ENCODE results near the gene CNKSR3.

CNKSR3 gene

DNA sequence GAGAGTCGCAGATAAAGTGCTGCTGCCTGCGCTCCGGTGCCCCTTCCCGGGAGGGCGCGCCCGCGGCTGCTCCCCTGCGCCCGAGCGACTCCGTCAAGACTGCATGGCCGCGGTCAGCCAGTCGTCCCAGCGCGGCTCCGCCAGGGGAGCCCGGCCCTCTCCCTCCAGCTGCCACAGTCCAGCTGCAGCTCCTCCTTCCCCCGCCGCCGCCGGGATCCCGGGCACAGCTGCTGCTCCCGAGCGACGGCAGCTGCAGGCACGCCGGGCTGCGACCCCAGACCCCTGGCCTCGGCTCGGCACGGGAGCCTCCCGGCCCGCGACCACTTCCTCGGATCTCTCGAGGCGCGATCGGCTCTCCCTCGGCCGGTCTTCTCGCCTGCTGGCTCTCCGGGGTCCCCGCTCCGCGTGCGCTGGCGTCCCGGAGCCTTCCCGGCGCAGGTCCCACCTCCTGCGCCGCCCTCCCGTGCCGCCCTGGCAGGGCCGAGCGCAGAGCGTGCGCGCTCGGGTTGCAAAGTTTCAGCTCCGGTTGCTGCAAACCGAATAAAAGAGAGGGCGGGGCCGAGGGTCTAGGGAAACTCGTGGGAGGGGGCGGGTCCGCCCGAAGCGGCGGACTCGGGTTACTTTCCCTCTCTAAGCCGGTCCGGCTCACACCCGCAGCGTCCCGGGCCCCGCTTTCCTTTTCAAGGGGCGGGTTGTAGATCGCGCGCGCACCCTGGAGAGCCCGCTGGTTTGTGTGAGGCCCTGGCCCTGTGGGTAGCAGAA lies at the start of gene CNKSR3:
Gene CNKSR3 (minus strand): TSS at position 542 of the 762 bp plus-strand sequence. CDS start 571 bp downstream, outside the sequence.
- Histone ChIP-seq H3K4me1 (ENCODE audit: control insufficient read depth in 2 of 2, insufficient read depth in 2 of 2, low read length in 2 of 2) (peaks cover 11 to 30% of the 10 kb centered on the region in 2 donors), H3K27ac (ENCODE audit: low read depth in 2 of 2, low read length in 2 of 2) (peak within 1 kb of the TSS; percentile 92), H3K36me3 (ENCODE audit: control insufficient read depth in 2 of 2, insufficient read depth in 2 of 2, low read length in 2 of 2) (no peaks in the 10 kb centered on the region), H3K27me3 (ENCODE audit: control insufficient read depth in 2 of 2, insufficient read depth in 2 of 2, low read length in 2 of 2) (no peaks in the 10 kb centered on the region), H3K4me3 (ENCODE audit: low read length in 2 of 2) (peak within 1 kb of the TSS; percentile 77 to 83), H3K9me3 (ENCODE audit: control insufficient read depth in 2 of 2, low read length in 2 of 2) (no peaks in the 10 kb centered on the region), H3K9ac (ENCODE audit: low read depth in 1 of 2, low read length in 2 of 2) (peak within 1 kb of the TSS; percentile 88 to 93)

DNA sequence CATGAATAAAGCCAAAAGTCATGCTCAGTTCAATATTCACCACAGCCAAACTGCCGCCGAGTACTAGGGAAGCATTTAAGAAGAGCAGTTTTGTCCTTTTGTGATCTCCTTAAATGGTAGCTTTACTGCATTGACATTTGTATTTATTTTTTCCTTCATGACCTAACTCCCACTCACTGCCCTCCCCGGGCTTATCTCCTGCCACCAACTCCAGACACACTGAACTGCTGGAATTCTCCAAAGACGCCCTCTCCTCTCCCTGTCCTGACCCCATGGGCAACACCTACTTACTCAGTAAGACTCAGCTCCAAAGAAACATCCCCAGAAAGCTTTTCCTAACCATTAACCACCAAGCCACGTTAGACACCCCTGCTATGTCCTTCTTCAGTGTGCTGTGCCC lies 48.5 kb upstream of the CNKSR3 start:
- H3K4me3 ChIP-seq (ENCODE audit: low read length in 2 of 2): no peak overlapping the region

DNA sequence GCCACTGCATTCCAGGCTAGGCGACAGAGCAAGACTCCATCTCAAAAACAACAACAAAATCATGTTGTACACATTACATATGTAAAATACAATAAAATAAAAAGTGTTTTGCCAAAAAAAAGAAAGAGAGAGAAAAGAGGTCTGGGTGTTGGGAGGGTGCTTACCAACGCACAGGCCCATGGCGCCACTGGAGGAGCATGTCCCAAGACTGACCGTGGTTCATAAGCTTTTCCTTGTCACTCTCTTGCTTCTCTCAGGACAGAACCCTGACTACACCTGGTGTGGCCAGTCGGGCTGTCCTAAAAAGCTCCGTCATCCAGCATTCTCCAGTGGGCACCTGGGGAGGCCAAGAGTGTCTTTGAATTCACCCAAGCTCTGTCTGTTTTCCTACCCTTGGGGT lies 48.0 kb upstream of the CNKSR3 start:
- Histone ChIP-seq H3K27me3 (ENCODE audit: control insufficient read depth in 2 of 2, insufficient read depth in 2 of 2, low read length in 2 of 2) (no peaks in the 10 kb centered on the region), H3K4me1 (ENCODE audit: control insufficient read depth in 2 of 2, insufficient read depth in 2 of 2, low read length in 2 of 2) (peaks cover 7 to 13% of the 10 kb centered on the region in 2 donors), H3K9ac (ENCODE audit: low read depth in 1 of 2, low read length in 2 of 2) (no peak overlapping the region), H3K27ac (ENCODE audit: low read depth in 2 of 2, low read length in 2 of 2) (no peak overlapping the region), H3K36me3 (ENCODE audit: control insufficient read depth in 2 of 2, insufficient read depth in 2 of 2, low read length in 2 of 2) (no peaks in the 10 kb centered on the region), H3K9me3 (ENCODE audit: control insufficient read depth in 2 of 2, low read length in 2 of 2) (no peaks in the 10 kb centered on the region), H3K4me3 (ENCODE audit: low read length in 2 of 2) (no peak overlapping the region)

More for the DNA sequence above, 48.5 kb upstream of the CNKSR3 start:
- Histone ChIP-seq H3K27me3 (ENCODE audit: control insufficient read depth in 2 of 2, insufficient read depth in 2 of 2, low read length in 2 of 2) (no peaks in the 10 kb centered on the region), H3K9ac (ENCODE audit: low read depth in 1 of 2, low read length in 2 of 2) (no peak overlapping the region), H3K9me3 (ENCODE audit: control insufficient read depth in 2 of 2, low read length in 2 of 2) (no peaks in the 10 kb centered on the region), H3K4me1 (ENCODE audit: control insufficient read depth in 2 of 2, insufficient read depth in 2 of 2, low read length in 2 of 2) (peaks cover 7 to 13% of the 10 kb centered on the region in 2 donors), H3K36me3 (ENCODE audit: control insufficient read depth in 2 of 2, insufficient read depth in 2 of 2, low read length in 2 of 2) (no peaks in the 10 kb centered on the region), H3K27ac (ENCODE audit: low read depth in 2 of 2, low read length in 2 of 2) (no peak overlapping the region)

DNA sequence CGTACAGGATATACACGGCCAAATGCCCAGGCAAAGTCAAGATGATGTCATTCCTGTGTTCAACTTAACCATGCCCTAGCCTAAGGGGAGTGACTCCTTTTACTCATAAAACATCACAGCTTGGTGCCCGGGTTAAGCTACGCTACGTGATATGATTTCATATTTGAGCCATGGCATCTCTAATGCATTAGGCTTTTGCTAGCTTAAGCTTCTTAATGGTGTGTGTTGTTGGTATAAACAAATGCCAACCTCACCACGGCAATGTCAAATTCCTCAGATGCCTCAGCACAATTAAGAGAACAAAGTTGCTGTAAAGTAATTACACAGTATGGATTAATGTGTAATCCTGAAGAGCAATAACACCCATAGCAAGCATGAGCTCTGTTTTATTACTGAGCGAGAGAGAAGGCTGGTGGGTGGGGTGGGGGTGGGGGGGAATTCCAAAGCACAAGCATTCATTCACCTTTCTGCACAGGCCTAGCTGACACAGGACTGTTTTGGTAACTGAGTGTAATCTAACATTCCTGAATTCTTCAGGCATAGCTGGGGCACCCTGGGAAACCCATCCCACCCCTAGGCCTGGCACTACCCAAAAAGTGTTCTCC lies 44.7 kb upstream of the CNKSR3 start:
- no peaks in the 10 kb centered on the region for H3K36me3 ChIP-seq (ENCODE audit: control insufficient read depth in 2 of 2, insufficient read depth in 2 of 2, low read length in 2 of 2)
- H3K9ac ChIP-seq (ENCODE audit: low read depth in 1 of 2, low read length in 2 of 2): no peak overlapping the region
- no peaks in the 10 kb centered on the region for H3K27me3 ChIP-seq (ENCODE audit: control insufficient read depth in 2 of 2, insufficient read depth in 2 of 2, low read length in 2 of 2)
- H3K4me1 ChIP-seq (ENCODE audit: control insufficient read depth in 2 of 2, insufficient read depth in 2 of 2, low read length in 2 of 2): peaks cover 7 to 13% of the 10 kb centered on the region in 2 donors
- H3K4me3 ChIP-seq (ENCODE audit: low read length in 2 of 2): no peak overlapping the region
- peak overlapping the region; percentile 68 to 72 for H3K27ac ChIP-seq (ENCODE audit: low read depth in 2 of 2, low read length in 2 of 2)
- no peaks in the 10 kb centered on the region for H3K9me3 ChIP-seq (ENCODE audit: control insufficient read depth in 2 of 2, low read length in 2 of 2)

DNA sequence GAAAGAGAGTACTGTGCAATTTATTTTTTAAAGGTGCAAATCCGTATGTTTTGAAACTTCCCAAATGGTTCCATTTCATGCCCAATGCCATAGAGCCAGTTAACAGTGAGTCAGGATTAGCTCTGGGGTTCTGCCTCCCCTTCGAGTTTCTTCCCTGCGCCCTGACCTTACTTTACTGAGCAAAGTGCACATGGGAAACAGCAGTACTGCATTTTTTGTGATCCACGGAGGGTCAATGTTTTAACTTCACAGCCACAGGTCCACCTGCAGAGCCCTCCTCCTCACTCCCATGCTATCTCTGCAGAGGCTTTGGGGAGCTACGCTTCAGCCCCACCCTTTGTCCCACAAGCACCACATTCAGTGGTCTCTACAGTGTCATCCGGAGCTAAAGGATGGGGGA lies 44.0 kb upstream of the CNKSR3 start:
- Histone ChIP-seq H3K27ac (ENCODE audit: low read depth in 2 of 2, low read length in 2 of 2) (peak overlapping the region; percentile 68 to 72), H3K4me1 (ENCODE audit: control insufficient read depth in 2 of 2, insufficient read depth in 2 of 2, low read length in 2 of 2) (peaks cover 7 to 13% of the 10 kb centered on the region in 2 donors), H3K36me3 (ENCODE audit: control insufficient read depth in 2 of 2, insufficient read depth in 2 of 2, low read length in 2 of 2) (no peaks in the 10 kb centered on the region), H3K9ac (ENCODE audit: low read depth in 1 of 2, low read length in 2 of 2) (peak overlapping the region in 1 of 2 donors; percentile 8), H3K27me3 (ENCODE audit: control insufficient read depth in 2 of 2, insufficient read depth in 2 of 2, low read length in 2 of 2) (no peaks in the 10 kb centered on the region), H3K4me3 (ENCODE audit: low read length in 2 of 2) (peak overlapping the region; percentile 15 to 20), H3K9me3 (ENCODE audit: control insufficient read depth in 2 of 2, low read length in 2 of 2) (no peaks in the 10 kb centered on the region)

DNA sequence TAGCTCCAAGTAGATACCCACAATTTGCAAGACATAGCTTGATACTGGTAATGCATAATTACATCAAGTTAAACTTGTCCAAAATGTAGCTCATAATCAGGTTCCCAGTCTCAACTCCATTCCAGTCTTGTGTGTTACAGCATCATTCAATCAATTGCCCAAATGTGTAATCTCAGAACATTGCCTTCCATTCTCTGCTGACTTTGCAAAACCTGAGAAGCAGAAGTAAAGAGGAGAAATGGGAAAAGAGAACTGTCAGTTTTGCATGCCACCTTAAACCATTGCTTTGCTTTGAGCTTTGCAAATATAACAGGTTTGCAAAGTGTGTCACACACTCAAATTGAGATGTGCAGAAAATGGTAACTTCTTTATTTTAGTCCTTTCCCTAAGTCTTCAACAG lies 40.3 kb upstream of the CNKSR3 start:
- H3K36me3 ChIP-seq (ENCODE audit: control insufficient read depth in 2 of 2, insufficient read depth in 2 of 2, low read length in 2 of 2): no peaks in the 10 kb centered on the region
- H3K4me1 ChIP-seq (ENCODE audit: control insufficient read depth in 2 of 2, insufficient read depth in 2 of 2, low read length in 2 of 2): peaks cover 7 to 16% of the 10 kb centered on the region in 2 donors
- no peaks in the 10 kb centered on the region for H3K27me3 ChIP-seq (ENCODE audit: control insufficient read depth in 2 of 2, insufficient read depth in 2 of 2, low read length in 2 of 2)
- H3K27ac ChIP-seq (ENCODE audit: low read depth in 2 of 2, low read length in 2 of 2): no peak overlapping the region
- no peaks in the 10 kb centered on the region for H3K9me3 ChIP-seq (ENCODE audit: control insufficient read depth in 2 of 2, low read length in 2 of 2)
- no peak overlapping the region for H3K4me3 ChIP-seq (ENCODE audit: low read length in 2 of 2)
- H3K9ac ChIP-seq (ENCODE audit: low read depth in 1 of 2, low read length in 2 of 2): no peak overlapping the region

DNA sequence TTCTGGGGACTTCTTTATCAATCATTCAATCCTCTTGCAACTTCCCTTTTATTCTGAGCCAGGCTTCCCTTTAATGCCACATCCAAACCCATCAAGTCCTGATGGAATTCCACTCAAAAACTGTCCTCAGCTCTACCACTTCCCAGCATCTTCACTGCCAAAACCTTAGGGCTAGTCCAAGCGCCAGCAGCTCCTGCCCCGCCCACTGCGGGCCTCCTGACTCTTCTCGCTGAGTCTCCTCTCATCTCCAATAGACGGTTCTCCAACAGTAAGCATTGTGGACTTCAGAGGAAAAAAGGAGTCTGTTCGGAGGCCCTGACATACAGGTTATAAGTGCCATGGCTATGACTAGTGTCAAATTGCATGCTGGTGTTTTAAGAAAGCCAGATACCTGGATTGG lies 38.7 kb upstream of the CNKSR3 start:
- Histone ChIP-seq H3K4me1 (ENCODE audit: control insufficient read depth in 2 of 2, insufficient read depth in 2 of 2, low read length in 2 of 2) (peaks cover 0 to 3% of the 10 kb centered on the region in 2 donors), H3K9ac (ENCODE audit: low read depth in 1 of 2, low read length in 2 of 2) (no peak overlapping the region), H3K36me3 (ENCODE audit: control insufficient read depth in 2 of 2, insufficient read depth in 2 of 2, low read length in 2 of 2) (no peaks in the 10 kb centered on the region), H3K27me3 (ENCODE audit: control insufficient read depth in 2 of 2, insufficient read depth in 2 of 2, low read length in 2 of 2) (no peaks in the 10 kb centered on the region), H3K9me3 (ENCODE audit: control insufficient read depth in 2 of 2, low read length in 2 of 2) (no peaks in the 10 kb centered on the region), H3K27ac (ENCODE audit: low read depth in 2 of 2, low read length in 2 of 2) (no peak overlapping the region), H3K4me3 (ENCODE audit: low read length in 2 of 2) (no peak overlapping the region)

DNA sequence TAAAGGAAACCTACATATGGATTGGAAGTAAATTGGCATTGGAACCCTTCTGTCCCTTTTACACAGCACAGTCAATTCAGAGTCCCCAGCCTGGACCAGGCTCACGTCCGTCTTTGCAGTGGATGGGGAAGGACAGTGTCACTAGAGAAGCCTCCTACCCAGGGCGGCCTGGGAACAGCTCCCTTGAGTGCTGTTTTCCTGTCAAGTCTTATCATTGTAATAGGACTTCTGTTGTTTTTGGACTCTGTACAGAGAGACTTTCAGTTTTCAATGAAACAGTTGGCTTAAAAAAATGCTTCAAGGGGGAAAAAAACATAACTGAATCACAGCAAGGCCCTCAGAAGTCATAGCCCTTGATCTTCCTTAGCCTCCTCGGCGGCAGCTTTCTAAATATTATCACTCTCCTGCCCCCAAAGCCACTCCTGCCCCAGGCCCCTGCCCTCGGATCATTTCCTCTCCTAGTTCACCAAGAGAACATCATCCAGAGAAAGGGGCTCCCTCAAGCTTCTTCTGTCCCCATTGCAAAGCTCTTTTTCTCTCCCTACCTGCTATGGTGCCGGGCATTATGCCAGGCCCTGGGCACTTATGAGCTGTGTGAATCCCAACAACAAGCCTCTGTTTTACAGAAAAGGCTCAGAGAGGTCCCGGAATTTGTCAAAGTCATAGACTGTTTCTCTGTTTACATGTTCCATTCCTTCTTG lies 37.8 kb upstream of the CNKSR3 start:
- Histone ChIP-seq H3K36me3 (ENCODE audit: control insufficient read depth in 2 of 2, insufficient read depth in 2 of 2, low read length in 2 of 2) (no peaks in the 10 kb centered on the region), H3K27me3 (ENCODE audit: control insufficient read depth in 2 of 2, insufficient read depth in 2 of 2, low read length in 2 of 2) (no peaks in the 10 kb centered on the region), H3K9me3 (ENCODE audit: control insufficient read depth in 2 of 2, low read length in 2 of 2) (no peaks in the 10 kb centered on the region), H3K4me3 (ENCODE audit: low read length in 2 of 2) (no peak overlapping the region), H3K9ac (ENCODE audit: low read depth in 1 of 2, low read length in 2 of 2) (no peak overlapping the region), H3K27ac (ENCODE audit: low read depth in 2 of 2, low read length in 2 of 2) (no peak overlapping the region), H3K4me1 (ENCODE audit: control insufficient read depth in 2 of 2, insufficient read depth in 2 of 2, low read length in 2 of 2) (peaks cover 0 to 3% of the 10 kb centered on the region in 2 donors)

DNA sequence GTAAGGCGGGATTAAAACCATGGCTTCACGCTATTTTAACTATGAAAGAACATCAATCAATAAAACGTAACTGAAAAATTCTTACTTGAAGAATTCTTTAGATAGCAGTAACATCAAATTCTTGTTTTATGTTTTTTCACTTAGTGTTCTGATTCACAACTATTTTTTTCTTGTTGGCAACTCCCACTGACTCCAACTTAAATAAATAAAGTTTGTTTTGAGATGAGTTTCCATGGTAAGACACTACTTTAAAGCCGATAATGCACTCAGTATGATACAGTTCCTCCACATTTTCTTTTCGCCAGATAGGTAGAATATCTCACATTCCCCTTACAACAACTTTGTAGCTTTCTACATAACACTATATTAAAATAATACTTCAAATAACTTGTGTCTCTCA lies 33.1 kb upstream of the CNKSR3 start:
- no peaks in the 10 kb centered on the region for H3K27me3 ChIP-seq (ENCODE audit: control insufficient read depth in 2 of 2, insufficient read depth in 2 of 2, low read length in 2 of 2)
- H3K9ac ChIP-seq (ENCODE audit: low read depth in 1 of 2, low read length in 2 of 2): no peak overlapping the region
- H3K4me1 ChIP-seq (ENCODE audit: control insufficient read depth in 2 of 2, insufficient read depth in 2 of 2, low read length in 2 of 2): peaks cover 0 to 3% of the 10 kb centered on the region in 2 donors
- no peaks in the 10 kb centered on the region for H3K36me3 ChIP-seq (ENCODE audit: control insufficient read depth in 2 of 2, insufficient read depth in 2 of 2, low read length in 2 of 2)
- no peak overlapping the region for H3K4me3 ChIP-seq (ENCODE audit: low read length in 2 of 2)
- no peak overlapping the region for H3K27ac ChIP-seq (ENCODE audit: low read depth in 2 of 2, low read length in 2 of 2)
- no peaks in the 10 kb centered on the region for H3K9me3 ChIP-seq (ENCODE audit: control insufficient read depth in 2 of 2, low read length in 2 of 2)

DNA sequence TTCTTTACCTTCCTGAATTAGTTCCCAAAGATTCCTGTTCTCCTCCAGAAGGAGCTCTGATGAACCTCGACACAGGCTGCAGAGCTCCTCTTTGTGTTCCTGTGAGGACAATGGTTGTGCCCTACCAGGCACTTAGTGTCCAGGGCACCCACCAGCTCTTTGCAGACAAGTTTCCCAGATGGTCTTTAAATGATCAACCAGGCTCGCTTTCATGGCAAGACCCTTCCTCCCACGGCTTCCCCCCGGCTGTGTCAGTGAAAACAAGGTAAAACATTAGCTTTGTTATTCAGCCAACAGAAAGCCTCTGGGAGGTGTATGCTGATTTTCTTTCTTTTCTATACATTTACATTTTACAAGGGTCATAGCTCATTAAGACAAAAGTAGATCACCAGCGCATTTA lies 32.3 kb upstream of the CNKSR3 start:
- H3K9ac ChIP-seq (ENCODE audit: low read depth in 1 of 2, low read length in 2 of 2): no peak overlapping the region
- H3K27me3 ChIP-seq (ENCODE audit: control insufficient read depth in 2 of 2, insufficient read depth in 2 of 2, low read length in 2 of 2): no peaks in the 10 kb centered on the region
- no peak overlapping the region for H3K4me3 ChIP-seq (ENCODE audit: low read length in 2 of 2)
- no peak overlapping the region for H3K27ac ChIP-seq (ENCODE audit: low read depth in 2 of 2, low read length in 2 of 2)
- no peaks in the 10 kb centered on the region for H3K9me3 ChIP-seq (ENCODE audit: control insufficient read depth in 2 of 2, low read length in 2 of 2)
- no peaks in the 10 kb centered on the region for H3K4me1 ChIP-seq (ENCODE audit: control insufficient read depth in 2 of 2, insufficient read depth in 2 of 2, low read length in 2 of 2)
- H3K36me3 ChIP-seq (ENCODE audit: control insufficient read depth in 2 of 2, insufficient read depth in 2 of 2, low read length in 2 of 2): no peaks in the 10 kb centered on the region
